ENCODE measurements around the gene AOPEP. TPM values are rescaled to one million over a fixed set of nuclear protein-coding genes. Genes with fewer than 3 reads are reported as not detected.

The AOPEP gene
- total and polyA plus RNA-seq, 2 donors (not counting 1 experiment from before 2014, with no cell fraction given): 66.1 to 94.1 TPM

- Histone ChIP-seq H3K9ac (ENCODE audit: insufficient read depth, low read length) (no peak overlapping the region), H3K27me3 (ENCODE audit: control insufficient read depth, insufficient read depth, low read length) (no peaks in the 10 kb centered on the region), H3K9me3 (ENCODE audit: control insufficient read depth, insufficient read depth, low read depth, low read length) (no peaks in the 10 kb centered on the region), H3K27ac (ENCODE audit: insufficient read depth, low read length) (peak overlapping the region; percentile 46), H3K79me2 (ENCODE audit: control insufficient read depth, insufficient read depth, low read length) (peaks cover 95% of the 10 kb centered on the region), H2AFZ (ENCODE audit: low read length) (no peak overlapping the region), H4K20me1 (ENCODE audit: control insufficient read depth, extremely low read depth, insufficient read depth, low read length) (no peaks in the 10 kb centered on the region), H3K36me3 (ENCODE audit: control insufficient read depth, insufficient read depth, low read length) (peaks cover 13% of the 10 kb centered on the region), H3K4me1 (ENCODE audit: control insufficient read depth, extremely low read depth, insufficient read depth, low read length) (peaks cover 31% of the 10 kb centered on the region), H3K4me2 (ENCODE audit: extremely low read depth, insufficient read depth, low read length) (peak overlapping the region; percentile 46), H3K4me3 (replicated peaks in 1 of 4; ENCODE audit: control extremely low read depth in 1 of 4, insufficient read depth in 1 of 4, low read depth in 3 of 4, low read length in 4 of 4) (peak overlapping the region in 1 of 4 experiments; percentile 18)
- TF ChIP-seq EZH2 (IDR thresholded peaks at IDR 0.05; ENCODE audit: low read length, missing control alignments): no peak
- TF ChIP-seq, protein P1, sequence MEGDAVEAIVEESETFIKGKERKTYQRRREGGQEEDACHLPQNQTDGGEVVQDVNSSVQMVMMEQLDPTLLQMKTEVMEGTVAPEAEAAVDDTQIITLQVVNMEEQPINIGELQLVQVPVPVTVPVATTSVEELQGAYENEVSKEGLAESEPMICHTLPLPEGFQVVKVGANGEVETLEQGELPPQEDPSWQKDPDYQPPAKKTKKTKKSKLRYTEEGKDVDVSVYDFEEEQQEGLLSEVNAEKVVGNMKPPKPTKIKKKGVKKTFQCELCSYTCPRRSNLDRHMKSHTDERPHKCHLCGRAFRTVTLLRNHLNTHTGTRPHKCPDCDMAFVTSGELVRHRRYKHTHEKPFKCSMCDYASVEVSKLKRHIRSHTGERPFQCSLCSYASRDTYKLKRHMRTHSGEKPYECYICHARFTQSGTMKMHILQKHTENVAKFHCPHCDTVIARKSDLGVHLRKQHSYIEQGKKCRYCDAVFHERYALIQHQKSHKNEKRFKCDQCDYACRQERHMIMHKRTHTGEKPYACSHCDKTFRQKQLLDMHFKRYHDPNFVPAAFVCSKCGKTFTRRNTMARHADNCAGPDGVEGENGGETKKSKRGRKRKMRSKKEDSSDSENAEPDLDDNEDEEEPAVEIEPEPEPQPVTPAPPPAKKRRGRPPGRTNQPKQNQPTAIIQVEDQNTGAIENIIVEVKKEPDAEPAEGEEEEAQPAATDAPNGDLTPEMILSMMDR (conservative IDR thresholded peaks at IDR 0.05 in 1 of 2, IDR thresholded peaks at IDR 0.05 in 1 of 2; ENCODE audit: low read depth in 1 of 2, low read length in 2 of 2): no peak
- DNase-seq (ENCODE audit: low read depth in 2 of 2): peak; percentile 60 to 67
Observed at GRCh38 chr9:95058795-95059386, 332.4 kb downstream of the AOPEP start.

- Histone ChIP-seq H2AFZ (ENCODE audit: low read length) (no peak overlapping the region), H3K27me3 (ENCODE audit: control insufficient read depth, insufficient read depth, low read length) (no peaks in the 10 kb centered on the region), H3K36me3 (ENCODE audit: control insufficient read depth, insufficient read depth, low read length) (peaks cover 14% of the 10 kb centered on the region), H3K27ac (ENCODE audit: insufficient read depth, low read length) (no peak overlapping the region), H3K4me3 (replicated peaks in 1 of 4; ENCODE audit: control extremely low read depth in 1 of 4, insufficient read depth in 1 of 4, low read depth in 3 of 4, low read length in 4 of 4) (no peak overlapping the region), H3K79me2 (ENCODE audit: control insufficient read depth, insufficient read depth, low read length) (peaks cover 96% of the 10 kb centered on the region), H3K4me1 (ENCODE audit: control insufficient read depth, extremely low read depth, insufficient read depth, low read length) (peaks cover 35% of the 10 kb centered on the region), H3K9me3 (ENCODE audit: control insufficient read depth, insufficient read depth, low read depth, low read length) (no peaks in the 10 kb centered on the region), H4K20me1 (ENCODE audit: control insufficient read depth, extremely low read depth, insufficient read depth, low read length) (no peaks in the 10 kb centered on the region), H3K9ac (ENCODE audit: insufficient read depth, low read length) (no peak overlapping the region), H3K4me2 (ENCODE audit: extremely low read depth, insufficient read depth, low read length) (no peak overlapping the region)
- peak in 1 of 2 donors; percentile 55 for DNase-seq (ENCODE audit: low read depth in 2 of 2)
- no peak for TF ChIP-seq EZH2 (IDR thresholded peaks at IDR 0.05; ENCODE audit: low read length, missing control alignments)
- TF ChIP-seq, protein P1 (conservative IDR thresholded peaks at IDR 0.05 in 1 of 2, IDR thresholded peaks at IDR 0.05 in 1 of 2; ENCODE audit: low read depth in 1 of 2, low read length in 2 of 2): no peak
Observed at GRCh38 chr9:95060234-95060633, 333.7 kb downstream of the AOPEP start.

DNA sequence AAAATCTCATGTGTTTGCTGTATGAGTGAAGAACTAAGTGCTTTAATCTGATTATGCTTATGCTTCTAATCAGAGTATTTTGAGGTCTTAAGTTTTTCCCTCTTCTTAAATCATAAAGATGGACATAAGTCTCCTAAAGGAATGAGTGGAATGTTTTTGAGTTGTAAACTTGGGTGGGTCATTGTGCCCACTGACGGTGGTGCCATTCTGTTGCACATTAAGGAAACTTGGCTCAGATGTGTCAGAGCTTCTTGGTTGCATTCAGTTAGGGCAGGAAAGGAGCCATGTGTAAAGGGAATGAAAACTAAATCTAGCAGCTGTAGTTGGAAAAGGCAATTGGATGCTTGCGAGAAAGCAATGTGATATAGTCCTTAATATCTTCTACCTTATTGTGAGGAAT is 334.4 kb downstream of the AOPEP start:
- H3K27me3 ChIP-seq (ENCODE audit: control insufficient read depth, insufficient read depth, low read length): no peaks in the 10 kb centered on the region
- H3K36me3 ChIP-seq (ENCODE audit: control insufficient read depth, insufficient read depth, low read length): peaks cover 14% of the 10 kb centered on the region
- peaks cover 97% of the 10 kb centered on the region for H3K79me2 ChIP-seq (ENCODE audit: control insufficient read depth, insufficient read depth, low read length)
- H3K4me1 ChIP-seq (ENCODE audit: control insufficient read depth, extremely low read depth, insufficient read depth, low read length): peaks cover 36% of the 10 kb centered on the region
- no peak overlapping the region for H3K4me2 ChIP-seq (ENCODE audit: extremely low read depth, insufficient read depth, low read length)
- TF ChIP-seq, protein P1 (conservative IDR thresholded peaks at IDR 0.05 in 1 of 2, IDR thresholded peaks at IDR 0.05 in 1 of 2; ENCODE audit: low read depth in 1 of 2, low read length in 2 of 2): no peak
- no peak for TF ChIP-seq EZH2 (IDR thresholded peaks at IDR 0.05; ENCODE audit: low read length, missing control alignments)
- DNase-seq (ENCODE audit: low read depth in 2 of 2): no peak
- no peaks in the 10 kb centered on the region for H4K20me1 ChIP-seq (ENCODE audit: control insufficient read depth, extremely low read depth, insufficient read depth, low read length)
- H3K4me3 ChIP-seq (replicated peaks in 1 of 4; ENCODE audit: control extremely low read depth in 1 of 4, insufficient read depth in 1 of 4, low read depth in 3 of 4, low read length in 4 of 4): no peak overlapping the region
- no peak overlapping the region for H3K27ac ChIP-seq (ENCODE audit: insufficient read depth, low read length)
- no peak overlapping the region for H3K9ac ChIP-seq (ENCODE audit: insufficient read depth, low read length)
- no peak overlapping the region for H2AFZ ChIP-seq (ENCODE audit: low read length)
- no peaks in the 10 kb centered on the region for H3K9me3 ChIP-seq (ENCODE audit: control insufficient read depth, insufficient read depth, low read depth, low read length)
